NB4 (cell line): ENCODE data around the gene AK9.
A peak's percentile ranks its signal among the peaks of the same experiment; 100 is the strongest.

Experiments used
- DNase-seq: peaks from one replicate; pipeline ENCODE4 v3.0.0; 2010; ENCODE audit warnings: low read depth
- H3K4me3 ChIP-seq: one replicate; pipeline ENCODE4 v1.5.1; 2011; ENCODE audit warnings: mild to moderate bottlenecking, low read depth, low read length, moderate library complexity
- CTCF ChIP-seq: IDR thresholded peaks from one replicate; pipeline ENCODE4 v1.5.1; 2012; ENCODE audit warnings: low read depth, low read length
- MAX ChIP-seq: IDR thresholded peaks from 2 replicates; pipeline ENCODE4 v1.6.1; 2011; ENCODE audit warnings: low read depth, low read length
- MYC ChIP-seq: IDR thresholded peaks from 2 replicates; pipeline ENCODE4 v1.6.1; 2011; ENCODE audit warnings: low read depth, low read length
- POLR2A ChIP-seq: IDR thresholded peaks from 2 replicates; pipeline ENCODE4 v1.6.1; 2011; ENCODE audit warnings: mild to moderate bottlenecking; ENCODE audit not compliant: insufficient read length; ENCODE audit errors: extremely low read depth

Gene AK9

GRCh38 chr6:109454496-109455436 lies 236.2 kb downstream of the AK9 start:
- DNase-seq, result peak; percentile 93
- peak overlapping the region; percentile 73 for H3K4me3 ChIP-seq
- TF ChIP-seq POLR2A (peak; percentile 46), MAX (peak; percentile 65; the same call in 1 of the 2 replicates), CTCF (no peak)

GRCh38 chr6:109453594-109454495 lies 237.2 kb downstream of the AK9 start:
- no peak for TF ChIP-seq MYC
- no peak for TF ChIP-seq CTCF
- no peak for TF ChIP-seq POLR2A
- no peak for TF ChIP-seq MAX
- peak overlapping the region; percentile 73 for H3K4me3 ChIP-seq
- peak; percentile 67 for DNase-seq

- no peak for DNase-seq
- no peak for TF ChIP-seq MAX
- TF ChIP-seq CTCF, result no peak
- TF ChIP-seq MYC, result no peak
- TF ChIP-seq POLR2A, result no peak
- no peak overlapping the region for H3K4me3 ChIP-seq
Measured at GRCh38 chr6:109453156-109453555, 237.8 kb downstream of the AK9 start.

- no peak overlapping the region for H3K4me3 ChIP-seq
- TF ChIP-seq CTCF (no peak), MAX (no peak), MYC (no peak), POLR2A (no peak)
- DNase-seq, result no peak
Measured at GRCh38 chr6:109452181-109452580, 238.8 kb downstream of the AK9 start.

- no peak for TF ChIP-seq MAX
- no peak for TF ChIP-seq POLR2A
- no peak for TF ChIP-seq CTCF
- TF ChIP-seq MYC, result no peak
- no peak for DNase-seq
- H3K4me3 ChIP-seq, result no peak overlapping the region
Measured at GRCh38 chr6:109451376-109451775, 239.6 kb downstream of the AK9 start.
